ENCODE results near the gene PKN2. TPM values are rescaled to one million over a fixed set of nuclear protein-coding genes. Genes with fewer than 3 reads are reported as not detected.

The PKN2 gene
- total RNA-seq, 3 donors from 2014 or later = 47.0 to 75.5 (median 60.3) TPM

DNA sequence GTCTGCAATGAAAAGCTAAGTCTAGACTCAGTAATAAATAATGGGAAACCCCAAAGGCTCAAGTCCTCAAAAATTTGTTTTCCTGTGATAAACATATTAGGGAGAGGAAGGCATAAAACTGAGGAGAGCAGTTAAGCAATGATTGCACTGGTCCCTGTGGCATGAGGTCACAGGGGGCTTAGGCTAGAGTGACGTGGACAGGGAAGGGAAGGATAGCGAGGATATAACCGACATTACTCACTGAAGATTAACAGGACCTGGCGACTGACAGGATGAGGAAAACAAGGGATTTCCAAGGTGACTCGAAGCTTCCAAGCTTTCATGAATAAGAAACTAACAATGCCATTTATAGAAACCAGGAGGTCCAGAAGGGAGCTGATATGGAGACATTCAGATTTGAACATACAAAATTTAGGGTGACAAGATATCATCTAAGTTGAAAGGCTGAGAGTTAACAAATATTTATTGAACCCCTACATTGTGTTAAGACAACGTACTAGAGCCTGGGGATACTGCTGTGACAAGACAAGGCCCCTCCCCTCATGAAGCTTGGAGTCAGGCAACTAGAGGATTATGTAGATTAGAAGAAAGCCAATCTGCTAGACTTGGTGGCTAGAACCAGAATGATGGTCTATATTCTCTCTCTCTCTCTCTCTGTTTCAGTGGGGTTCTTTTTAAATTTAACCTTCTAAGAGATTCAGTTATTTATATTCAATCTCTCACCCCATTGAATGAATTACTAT lies 33.2 kb upstream of the PKN2 start:
- Histone ChIP-seq H3K9me3 (no peaks in the 10 kb centered on the region), H3K4me3 (no peak overlapping the region), H3K36me3 (no peaks in the 10 kb centered on the region), H3K27ac (no peak overlapping the region), H3K27me3 (no peaks in the 10 kb centered on the region), H3K4me1 (no peaks in the 10 kb centered on the region)
- TF ChIP-seq, protein P1, sequence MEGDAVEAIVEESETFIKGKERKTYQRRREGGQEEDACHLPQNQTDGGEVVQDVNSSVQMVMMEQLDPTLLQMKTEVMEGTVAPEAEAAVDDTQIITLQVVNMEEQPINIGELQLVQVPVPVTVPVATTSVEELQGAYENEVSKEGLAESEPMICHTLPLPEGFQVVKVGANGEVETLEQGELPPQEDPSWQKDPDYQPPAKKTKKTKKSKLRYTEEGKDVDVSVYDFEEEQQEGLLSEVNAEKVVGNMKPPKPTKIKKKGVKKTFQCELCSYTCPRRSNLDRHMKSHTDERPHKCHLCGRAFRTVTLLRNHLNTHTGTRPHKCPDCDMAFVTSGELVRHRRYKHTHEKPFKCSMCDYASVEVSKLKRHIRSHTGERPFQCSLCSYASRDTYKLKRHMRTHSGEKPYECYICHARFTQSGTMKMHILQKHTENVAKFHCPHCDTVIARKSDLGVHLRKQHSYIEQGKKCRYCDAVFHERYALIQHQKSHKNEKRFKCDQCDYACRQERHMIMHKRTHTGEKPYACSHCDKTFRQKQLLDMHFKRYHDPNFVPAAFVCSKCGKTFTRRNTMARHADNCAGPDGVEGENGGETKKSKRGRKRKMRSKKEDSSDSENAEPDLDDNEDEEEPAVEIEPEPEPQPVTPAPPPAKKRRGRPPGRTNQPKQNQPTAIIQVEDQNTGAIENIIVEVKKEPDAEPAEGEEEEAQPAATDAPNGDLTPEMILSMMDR (IDR thresholded peaks at IDR 0.05) = no peak
- no peak for TF ChIP-seq POLR2AphosphoS5 (IDR thresholded peaks at IDR 0.05)
- no peak for TF ChIP-seq POLR2A (IDR thresholded peaks at IDR 0.05)
- DNase-seq (ENCODE audit: low spot score in 2 of 2) = no peak
- intact Hi-C loops (cut with DNase I; ENCODE audit: low total_unique reads) = no loop called here

DNA sequence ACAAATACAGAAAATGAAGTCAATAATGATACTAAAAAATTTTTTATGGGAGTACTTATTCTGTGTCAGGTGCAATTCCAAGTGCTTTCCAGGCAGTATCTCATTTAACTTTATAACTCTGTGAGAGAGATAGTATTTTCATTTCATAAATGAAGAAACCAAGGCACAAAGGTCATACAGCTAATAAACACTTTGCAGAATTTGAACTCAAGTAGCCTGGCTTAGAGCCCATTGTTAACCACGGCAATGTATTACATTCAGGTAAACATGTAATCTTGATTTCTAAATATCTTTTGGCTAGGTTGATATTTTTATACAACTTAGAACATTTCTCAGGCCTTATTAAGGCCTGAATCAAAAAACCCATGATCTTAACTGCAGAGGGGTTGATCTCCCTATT lies 28.9 kb upstream of the PKN2 start:
- no peaks in the 10 kb centered on the region for H3K36me3 ChIP-seq
- no peaks in the 10 kb centered on the region for H3K4me1 ChIP-seq
- DNase-seq (ENCODE audit: low spot score in 2 of 2) = no peak
- TF ChIP-seq, protein P1 (IDR thresholded peaks at IDR 0.05) = no peak
- no peak for TF ChIP-seq POLR2AphosphoS5 (IDR thresholded peaks at IDR 0.05)
- no peak for TF ChIP-seq POLR2A (IDR thresholded peaks at IDR 0.05)
- no peaks in the 10 kb centered on the region for H3K27me3 ChIP-seq
- no peaks in the 10 kb centered on the region for H3K9me3 ChIP-seq
- no peak overlapping the region for H3K27ac ChIP-seq
- intact Hi-C loops (cut with DNase I; ENCODE audit: low total_unique reads) = no loop called here
- no peak overlapping the region for H3K4me3 ChIP-seq

DNA sequence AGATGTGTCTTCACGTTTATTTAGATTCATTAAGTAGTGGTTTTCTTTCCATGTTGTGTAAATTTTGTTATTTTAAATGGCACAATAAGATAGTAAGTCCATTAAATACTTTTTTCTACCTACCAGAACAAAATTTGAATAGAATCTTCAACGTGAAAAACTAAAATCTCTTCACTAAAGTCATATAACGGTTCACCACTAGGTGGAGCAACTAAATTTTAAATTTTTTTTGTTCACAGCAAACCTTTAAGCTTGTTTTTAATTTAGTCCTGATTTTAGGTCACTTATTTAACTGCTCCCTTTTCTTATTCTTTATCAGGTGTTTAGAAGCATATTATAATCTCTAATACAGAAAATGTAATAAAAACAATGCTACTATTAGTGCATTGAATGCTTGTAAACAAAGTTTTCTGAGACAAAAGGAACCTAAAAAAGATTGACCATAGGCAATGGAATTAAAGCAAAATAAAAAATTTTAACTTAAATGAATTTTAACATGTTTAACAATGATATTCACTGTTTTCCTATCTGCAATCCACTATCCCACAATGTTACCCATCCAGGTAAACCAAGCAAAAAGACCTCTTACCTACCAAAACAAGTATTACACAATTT lies 28.3 kb upstream of the PKN2 start:
- H3K4me1 ChIP-seq = no peaks in the 10 kb centered on the region
- DNase-seq (ENCODE audit: low spot score in 2 of 2) = no peak
- intact Hi-C loops (cut with DNase I; ENCODE audit: low total_unique reads) = no loop called here
- no peaks in the 10 kb centered on the region for H3K9me3 ChIP-seq
- no peaks in the 10 kb centered on the region for H3K36me3 ChIP-seq
- H3K4me3 ChIP-seq = no peak overlapping the region
- no peaks in the 10 kb centered on the region for H3K27me3 ChIP-seq
- no peak overlapping the region for H3K27ac ChIP-seq
- no peak for TF ChIP-seq POLR2A (IDR thresholded peaks at IDR 0.05)
- TF ChIP-seq, protein P1 (IDR thresholded peaks at IDR 0.05) = peak; percentile 41 to 57 (median 46)

DNA sequence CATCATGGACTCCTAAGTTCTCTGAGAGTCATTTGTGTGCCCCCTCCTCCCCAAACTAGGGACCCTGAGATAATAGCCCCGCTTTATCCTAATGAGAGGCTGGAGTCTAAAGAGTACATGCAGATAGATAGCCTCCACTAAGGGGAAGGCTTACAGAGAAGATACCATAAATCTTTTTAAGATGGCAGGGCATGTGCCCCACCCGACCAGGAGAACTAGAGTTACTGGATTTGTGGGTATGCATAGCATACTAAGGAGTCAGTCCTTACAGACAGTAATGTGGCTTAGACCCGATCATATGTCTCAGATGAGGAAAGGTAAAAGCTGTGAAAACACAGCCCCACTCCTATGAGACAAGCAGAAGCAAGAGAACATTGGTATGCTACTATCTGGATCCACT lies 25.7 kb upstream of the PKN2 start:
- no peak for DNase-seq (ENCODE audit: low spot score in 2 of 2)
- TF ChIP-seq, protein P1 (IDR thresholded peaks at IDR 0.05) = no peak
- TF ChIP-seq POLR2A (IDR thresholded peaks at IDR 0.05) = no peak
- Histone ChIP-seq H3K9me3 (no peaks in the 10 kb centered on the region), H3K4me3 (no peak overlapping the region), H3K27me3 (no peaks in the 10 kb centered on the region), H3K27ac (no peak overlapping the region), H3K4me1 (no peaks in the 10 kb centered on the region), H3K36me3 (no peaks in the 10 kb centered on the region)
- intact Hi-C loops (cut with DNase I; ENCODE audit: low total_unique reads) = no loop called here

DNA sequence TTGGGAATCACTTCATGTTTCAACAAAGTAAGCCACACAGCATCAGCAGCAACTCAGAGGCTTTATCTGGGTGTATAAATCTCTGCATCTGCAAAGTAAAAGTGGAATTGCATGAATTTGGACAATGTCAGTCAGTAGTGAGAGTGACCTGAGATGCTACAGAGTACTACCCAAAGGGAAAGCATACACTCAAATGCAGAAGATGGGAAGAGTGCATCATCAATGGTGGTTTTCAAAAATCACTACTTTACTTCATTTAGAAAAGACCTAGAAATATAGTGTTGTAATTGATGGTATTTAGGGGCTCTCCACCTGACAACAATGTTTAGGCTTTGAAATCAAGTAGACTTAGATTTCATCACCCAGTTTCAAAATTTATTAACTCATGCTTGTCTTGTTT lies 24.5 kb upstream of the PKN2 start:
- Histone ChIP-seq H3K36me3 (no peaks in the 10 kb centered on the region), H3K4me3 (no peak overlapping the region), H3K27me3 (no peaks in the 10 kb centered on the region), H3K27ac (no peak overlapping the region), H3K9me3 (no peaks in the 10 kb centered on the region), H3K4me1 (no peaks in the 10 kb centered on the region)
- no peak for TF ChIP-seq POLR2AphosphoS5 (IDR thresholded peaks at IDR 0.05)
- TF ChIP-seq, protein P1 (IDR thresholded peaks at IDR 0.05) = no peak
- TF ChIP-seq POLR2A (IDR thresholded peaks at IDR 0.05) = no peak
- intact Hi-C loops (cut with DNase I; ENCODE audit: low total_unique reads) = no loop called here
- no peak for DNase-seq (ENCODE audit: low spot score in 2 of 2)

Data from breast epithelium (tissue), 4 donors.